ENCODE measurements around the gene MUC5B.
A peak's percentile ranks its signal among the peaks of the same experiment; 100 is the strongest.

MUC5B gene

GRCh38 chr11:1201395-1202153 is 21.3 kb upstream of the MUC5B start:
- H3K4me2 ChIP-seq (ENCODE audit: low read length): no peak overlapping the region
- H3K79me2 ChIP-seq (ENCODE audit: insufficient read depth, low read length): no peaks in the 10 kb centered on the region
- no peaks in the 10 kb centered on the region for H3K36me3 ChIP-seq (ENCODE audit: insufficient read depth, low read length)
- H3K9me2 ChIP-seq (ENCODE audit: low read depth, low read length): no peaks in the 10 kb centered on the region
- TF ChIP-seq CTCF (IDR thresholded peaks at IDR 0.05; ENCODE audit: low read length) (no peak), EZH2 (IDR thresholded peaks at IDR 0.05; ENCODE audit: borderline replicate concordance, low read length) (no peak)
- no peaks in the 10 kb centered on the region for H3F3A ChIP-seq (ENCODE audit: insufficient read depth, low read length)
- no peak overlapping the region for H3K4me3 ChIP-seq (ENCODE audit: low read depth, low read length, poor library complexity, severe bottlenecking)
- H2AFZ ChIP-seq (ENCODE audit: low read length): no peak overlapping the region
- no peak overlapping the region for H3K9ac ChIP-seq (ENCODE audit: low read length)
- no peaks in the 10 kb centered on the region for H3K9me3 ChIP-seq (ENCODE audit: low read length)
- H4K20me1 ChIP-seq (ENCODE audit: insufficient read depth, low read length): no peaks in the 10 kb centered on the region
- no peak overlapping the region for H3K27ac ChIP-seq (ENCODE audit: low read depth, low read length, poor library complexity, severe bottlenecking)
- peaks cover 4% of the 10 kb centered on the region for H3K27me3 ChIP-seq (ENCODE audit: insufficient read depth, low read length)
- no peaks in the 10 kb centered on the region for H3K4me1 ChIP-seq (ENCODE audit: insufficient read depth, low read length, severe bottlenecking)

- peaks cover 4% of the 10 kb centered on the region for H3K27me3 ChIP-seq (ENCODE audit: insufficient read depth, low read length)
- no peak overlapping the region for H2AFZ ChIP-seq (ENCODE audit: low read length)
- no peaks in the 10 kb centered on the region for H3K9me3 ChIP-seq (ENCODE audit: low read length)
- no peaks in the 10 kb centered on the region for H3K9me2 ChIP-seq (ENCODE audit: low read depth, low read length)
- H3K4me1 ChIP-seq (ENCODE audit: insufficient read depth, low read length, severe bottlenecking): no peaks in the 10 kb centered on the region
- no peaks in the 10 kb centered on the region for H3K79me2 ChIP-seq (ENCODE audit: insufficient read depth, low read length)
- no peaks in the 10 kb centered on the region for H3K36me3 ChIP-seq (ENCODE audit: insufficient read depth, low read length)
- H4K20me1 ChIP-seq (ENCODE audit: insufficient read depth, low read length): no peaks in the 10 kb centered on the region
- H3F3A ChIP-seq (ENCODE audit: insufficient read depth, low read length): no peaks in the 10 kb centered on the region
- no peak overlapping the region for H3K27ac ChIP-seq (ENCODE audit: low read depth, low read length, poor library complexity, severe bottlenecking)
- no peak overlapping the region for H3K9ac ChIP-seq (ENCODE audit: low read length)
- no peak overlapping the region for H3K4me3 ChIP-seq (ENCODE audit: low read depth, low read length, poor library complexity, severe bottlenecking)
- no peak overlapping the region for H3K4me2 ChIP-seq (ENCODE audit: low read length)
- TF ChIP-seq EZH2 (IDR thresholded peaks at IDR 0.05; ENCODE audit: borderline replicate concordance, low read length): no peak
Observed at GRCh38 chr11:1202154-1202775, 20.6 kb upstream of the MUC5B start.

GRCh38 chr11:1202776-1203504 is 19.9 kb upstream of the MUC5B start:
- Histone ChIP-seq H3K9ac (ENCODE audit: low read length) (no peak overlapping the region), H3K9me3 (ENCODE audit: low read length) (no peaks in the 10 kb centered on the region), H3K4me1 (ENCODE audit: insufficient read depth, low read length, severe bottlenecking) (no peaks in the 10 kb centered on the region), H3K27ac (ENCODE audit: low read depth, low read length, poor library complexity, severe bottlenecking) (no peak overlapping the region), H3K9me2 (ENCODE audit: low read depth, low read length) (no peaks in the 10 kb centered on the region), H3K4me3 (ENCODE audit: low read depth, low read length, poor library complexity, severe bottlenecking) (no peak overlapping the region), H3K36me3 (ENCODE audit: insufficient read depth, low read length) (no peaks in the 10 kb centered on the region), H4K20me1 (ENCODE audit: insufficient read depth, low read length) (no peaks in the 10 kb centered on the region), H2AFZ (ENCODE audit: low read length) (no peak overlapping the region), H3K4me2 (ENCODE audit: low read length) (no peak overlapping the region), H3K27me3 (ENCODE audit: insufficient read depth, low read length) (peaks cover 4% of the 10 kb centered on the region), H3K79me2 (ENCODE audit: insufficient read depth, low read length) (no peaks in the 10 kb centered on the region), H3F3A (ENCODE audit: insufficient read depth, low read length) (no peaks in the 10 kb centered on the region)
- TF ChIP-seq EZH2 (IDR thresholded peaks at IDR 0.05; ENCODE audit: borderline replicate concordance, low read length) (no peak), CTCF (IDR thresholded peaks at IDR 0.05; ENCODE audit: low read length) (peak; percentile 78)

Measured in OCI-LY1 (cell line).